Measurements from ENCODE around the gene PPP1R12B.
"Not testable (repeated sequence)": the region's sequence is repeated elsewhere in the genome, so short reads cannot be mapped to it uniquely, and the experiment has no call there.

The PPP1R12B gene

DNA sequence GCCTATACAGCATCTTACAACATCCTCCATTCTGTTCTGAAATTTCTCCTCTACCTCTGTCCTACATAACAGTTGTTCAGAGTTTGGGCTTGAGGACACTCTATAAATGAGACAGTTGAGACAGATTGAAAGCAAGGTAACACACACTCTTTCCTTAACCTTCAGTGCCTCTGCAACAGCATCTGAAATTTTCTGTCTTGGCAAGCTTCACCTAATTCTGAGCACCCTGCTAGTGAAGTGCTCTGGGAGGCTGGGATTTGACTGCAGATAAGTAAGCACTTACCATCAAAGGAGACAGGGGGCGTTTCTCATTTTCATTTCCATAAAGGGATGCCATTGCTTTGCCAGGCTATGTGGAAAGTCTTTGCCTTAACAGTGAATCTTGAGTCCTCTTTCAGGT, 53.3 kb downstream of the PPP1R12B start:
- DNase-seq (ENCODE audit: low spot score), result not testable (repeated sequence)

DNA sequence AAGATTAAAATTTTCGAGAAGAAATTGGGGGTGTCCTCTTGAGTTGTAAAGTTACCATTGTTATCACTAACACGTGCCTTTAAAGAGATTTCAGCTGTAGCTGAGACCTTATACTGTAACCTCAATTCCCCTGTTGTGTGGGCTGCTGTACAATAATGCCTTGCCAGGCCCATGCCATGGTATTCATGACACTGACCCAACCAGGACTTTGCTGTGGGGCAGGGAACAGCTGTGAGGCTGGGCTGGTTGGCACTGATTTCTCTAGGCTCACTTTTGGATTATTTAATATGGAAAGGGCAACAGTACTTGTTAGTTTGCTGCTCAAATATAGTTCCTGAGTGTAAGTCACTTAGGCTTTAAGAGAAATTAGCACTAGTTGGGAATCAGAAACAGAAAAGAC, 54.9 kb downstream of the PPP1R12B start:
- DNase-seq (ENCODE audit: low spot score), result not testable (repeated sequence)

DNA sequence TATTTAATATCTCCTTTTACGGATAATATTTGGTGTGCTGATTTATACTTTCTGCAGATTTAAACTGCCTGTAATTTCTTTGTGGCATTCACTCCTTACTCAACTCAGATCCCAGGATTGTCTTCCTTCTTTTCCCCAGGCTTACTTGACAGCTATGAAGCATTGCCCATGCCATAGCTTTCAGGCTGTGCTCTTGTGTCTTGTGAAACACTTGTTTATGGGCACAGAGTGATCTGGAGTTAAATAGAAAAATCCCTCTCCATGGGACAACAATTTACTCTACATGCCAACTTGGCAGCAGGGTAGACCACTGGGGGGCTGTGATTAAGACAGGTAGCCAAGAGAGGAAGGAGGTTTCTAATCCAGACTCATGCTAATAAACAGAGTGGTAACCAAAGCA, 57.4 kb downstream of the PPP1R12B start:
- no peak for DNase-seq (ENCODE audit: low spot score)

DNA sequence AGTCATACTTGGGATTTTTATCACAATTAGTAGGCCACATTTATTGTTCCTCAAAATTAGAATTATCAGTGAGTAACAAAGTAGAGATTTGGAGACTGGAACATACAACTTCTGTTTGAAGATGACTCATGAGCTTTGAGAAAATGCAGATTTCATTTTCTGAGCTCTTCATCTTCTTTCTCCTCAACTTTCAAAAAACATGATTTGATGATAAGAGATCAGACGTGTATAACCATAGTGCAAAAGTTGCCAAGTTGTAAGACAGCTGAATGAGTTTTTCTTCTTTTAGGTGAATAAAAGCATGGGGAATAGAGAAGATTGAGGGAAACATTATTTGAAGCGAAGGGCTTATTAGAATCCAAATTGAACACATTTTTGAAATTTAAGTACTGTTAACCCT, 58.4 kb downstream of the PPP1R12B start:
- not testable (repeated sequence) for DNase-seq (ENCODE audit: low spot score)

DNA sequence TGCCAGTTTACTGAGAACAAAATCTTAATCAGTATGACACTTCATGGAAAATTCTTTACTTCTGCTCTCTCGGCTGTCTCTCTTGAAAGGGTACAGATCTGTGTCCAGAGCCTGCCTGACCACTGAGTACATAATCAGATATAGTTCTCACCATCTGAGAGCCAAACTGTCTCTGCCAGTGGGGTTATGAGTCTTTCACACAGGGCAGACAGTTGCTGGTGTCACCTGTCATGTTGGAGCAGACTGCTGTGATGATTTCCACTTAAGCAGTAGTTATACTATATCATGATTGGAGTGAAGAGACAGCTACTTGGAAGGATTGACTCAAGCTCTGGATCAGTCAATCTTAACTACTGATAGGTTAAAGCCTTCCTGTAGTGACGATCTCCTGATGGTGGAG, 58.9 kb downstream of the PPP1R12B start:
- not testable (repeated sequence) for DNase-seq (ENCODE audit: low spot score)

DNA sequence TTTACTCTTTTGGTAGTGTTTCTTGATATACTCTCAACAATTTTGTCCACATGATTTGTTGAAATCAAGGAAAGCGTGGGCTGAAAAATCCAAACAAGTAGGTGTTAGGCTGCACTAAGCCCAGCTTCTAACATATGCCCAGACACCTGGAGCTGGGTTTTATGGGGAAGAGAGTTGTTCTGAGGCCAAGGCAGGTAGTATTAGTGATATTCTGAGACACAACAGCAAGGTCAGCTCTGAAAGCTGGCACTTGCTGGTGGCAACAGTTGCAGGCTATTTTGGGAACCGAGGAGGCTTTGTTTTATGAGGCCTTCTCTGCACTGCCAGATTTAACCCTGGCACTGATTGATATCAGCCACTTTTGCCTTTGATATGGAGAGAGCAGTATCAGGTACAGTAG, 61.8 kb downstream of the PPP1R12B start:
- DNase-seq (ENCODE audit: low spot score), result not testable (repeated sequence)

DNA sequence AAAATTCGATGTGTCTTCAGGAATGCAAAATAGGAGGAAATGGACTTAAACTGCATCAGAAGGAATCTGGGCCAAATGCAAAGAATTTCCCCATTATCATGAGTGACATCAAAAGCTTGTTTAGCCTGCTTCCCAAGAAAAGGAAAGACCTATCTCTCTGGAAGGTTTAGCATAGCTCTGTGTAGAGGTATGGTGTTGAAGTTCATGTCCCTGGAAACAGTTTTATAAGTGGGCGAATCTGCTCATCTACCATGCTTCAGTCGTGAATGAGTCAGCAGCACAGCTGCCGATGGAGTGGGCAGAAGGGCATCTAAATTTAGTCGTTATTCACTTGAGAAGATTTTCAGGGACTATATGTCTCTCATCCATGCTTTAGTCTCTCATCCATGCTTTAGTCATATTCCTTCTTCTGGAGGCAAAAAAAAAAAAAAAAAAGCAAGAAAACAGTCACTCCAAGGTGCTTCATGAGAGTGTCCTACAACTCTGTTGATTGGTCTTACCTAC, 62.4 kb downstream of the PPP1R12B start:
- peak; percentile 11 for DNase-seq (ENCODE audit: low spot score)

DNA sequence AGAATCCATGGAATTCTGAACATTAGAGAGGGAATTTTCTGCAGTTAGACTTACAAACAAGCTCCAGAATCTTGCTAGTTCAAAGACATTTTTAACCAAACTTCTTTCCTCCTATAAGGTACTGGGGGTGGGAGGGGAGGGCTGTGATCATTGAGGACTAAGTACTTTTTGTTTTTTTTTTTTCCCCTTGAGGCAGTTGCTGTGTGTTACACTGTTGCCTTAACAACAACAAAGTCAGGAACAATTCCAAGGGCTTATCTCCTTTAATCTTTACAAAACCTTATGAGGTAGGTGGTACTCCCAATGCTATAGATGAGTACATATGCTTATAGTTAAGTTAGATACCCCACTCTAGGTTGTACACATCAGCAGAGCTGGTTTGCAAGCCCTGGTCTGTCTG, 62.9 kb downstream of the PPP1R12B start:
- DNase-seq (ENCODE audit: low spot score), result no peak

DNA sequence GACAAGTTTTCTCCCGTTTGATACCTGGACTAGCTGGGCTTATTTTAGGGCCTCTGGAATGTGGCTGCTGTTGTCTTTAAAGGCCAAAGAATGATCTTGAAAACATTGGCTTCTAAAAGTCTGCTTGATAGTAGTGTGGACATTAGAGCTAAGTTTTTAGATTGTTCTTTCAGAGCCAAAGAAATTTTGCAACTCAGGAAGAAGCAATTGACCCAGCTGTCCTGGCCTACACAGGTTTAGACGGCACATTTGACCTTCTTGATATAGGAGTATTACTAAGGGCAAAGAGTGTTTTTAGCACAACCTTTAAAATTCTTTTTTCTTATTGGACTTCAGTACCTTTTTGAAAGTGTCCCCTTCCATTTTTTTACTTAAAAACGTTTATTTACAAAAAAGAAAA, 63.9 kb downstream of the PPP1R12B start:
- not testable (repeated sequence) for DNase-seq (ENCODE audit: low spot score)

DNA sequence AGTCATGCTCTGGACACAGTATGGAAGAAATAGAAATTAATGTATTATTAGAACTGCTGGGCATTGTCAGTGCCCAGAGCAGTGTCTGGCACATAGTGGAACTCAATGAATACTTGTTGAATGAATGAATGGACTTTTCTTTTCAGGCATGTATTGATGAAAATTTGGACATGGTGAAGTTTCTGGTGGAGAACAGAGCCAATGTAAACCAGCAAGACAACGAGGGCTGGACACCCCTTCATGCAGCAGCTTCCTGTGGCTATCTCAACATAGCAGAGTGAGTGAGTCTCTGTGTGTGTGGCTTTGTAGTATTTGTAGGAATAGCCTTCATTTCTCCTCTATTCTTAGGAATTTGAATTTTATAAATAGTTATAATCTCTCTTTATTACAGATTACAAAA, 68.1 kb downstream of the PPP1R12B start:
- DNase-seq (ENCODE audit: low spot score), result no peak

DNA sequence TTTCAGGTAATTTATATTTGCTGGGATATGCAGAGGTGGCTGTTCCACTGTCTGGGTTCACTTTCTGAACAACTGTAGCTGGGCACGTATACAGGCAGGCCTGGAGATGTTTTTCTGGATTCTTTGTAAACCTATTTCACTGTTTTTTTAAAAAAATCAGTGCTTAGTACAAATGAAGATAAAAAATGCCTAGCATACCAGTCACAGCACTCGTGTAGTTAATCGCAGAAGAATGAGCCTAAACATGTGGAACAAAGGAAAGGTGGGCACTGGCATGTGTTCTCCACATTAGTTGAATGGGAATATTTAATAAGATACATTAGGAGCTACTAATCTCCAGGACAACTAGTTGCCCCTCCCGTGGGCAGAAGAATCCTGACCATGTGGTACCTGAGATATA, 68.6 kb downstream of the PPP1R12B start:
- not testable (repeated sequence) for DNase-seq (ENCODE audit: low spot score)

DNA sequence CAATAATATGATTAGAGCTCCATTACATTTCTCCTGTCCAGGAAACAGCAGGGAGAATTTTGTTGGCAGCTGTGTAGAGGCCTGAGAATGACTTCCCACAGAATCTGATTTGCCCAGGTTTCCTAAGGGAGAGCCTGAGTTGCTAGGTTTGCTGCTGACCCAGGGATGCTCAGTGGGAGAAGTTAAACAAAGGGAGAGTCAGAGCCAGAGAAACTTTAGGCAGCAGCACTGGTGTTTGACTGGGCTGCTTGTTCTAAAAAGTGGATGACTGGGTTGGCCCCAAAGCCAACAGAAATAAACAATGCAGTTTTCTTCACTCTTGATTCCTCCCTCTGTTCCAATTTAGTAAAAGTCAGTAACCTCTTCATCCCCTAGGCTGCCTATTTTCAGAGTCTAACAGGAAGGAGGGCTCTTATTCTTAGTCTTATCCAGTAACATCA, 69.3 kb downstream of the PPP1R12B start:
- DNase-seq (ENCODE audit: low spot score), result not testable (repeated sequence)

DNA sequence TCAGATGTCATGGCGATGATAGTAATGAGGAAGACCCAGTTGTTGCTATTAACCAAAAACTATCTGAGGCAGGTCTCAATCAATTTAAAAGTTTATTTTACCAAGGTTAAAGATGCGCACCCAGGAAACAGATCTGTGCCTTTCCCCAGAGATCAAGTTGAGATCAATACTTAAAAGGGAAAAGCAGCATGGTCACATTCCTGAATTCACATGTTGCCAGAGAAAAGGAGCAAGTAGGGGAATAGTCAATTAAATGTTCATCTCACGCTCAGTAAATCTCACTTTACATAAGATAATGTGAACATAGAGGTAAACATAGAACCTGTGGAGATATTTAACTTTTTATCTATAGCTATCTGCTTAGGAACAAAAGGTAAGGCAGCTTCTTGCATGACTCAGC, 71.2 kb downstream of the PPP1R12B start:
- DNase-seq (ENCODE audit: low spot score), result not testable (repeated sequence)

DNA sequence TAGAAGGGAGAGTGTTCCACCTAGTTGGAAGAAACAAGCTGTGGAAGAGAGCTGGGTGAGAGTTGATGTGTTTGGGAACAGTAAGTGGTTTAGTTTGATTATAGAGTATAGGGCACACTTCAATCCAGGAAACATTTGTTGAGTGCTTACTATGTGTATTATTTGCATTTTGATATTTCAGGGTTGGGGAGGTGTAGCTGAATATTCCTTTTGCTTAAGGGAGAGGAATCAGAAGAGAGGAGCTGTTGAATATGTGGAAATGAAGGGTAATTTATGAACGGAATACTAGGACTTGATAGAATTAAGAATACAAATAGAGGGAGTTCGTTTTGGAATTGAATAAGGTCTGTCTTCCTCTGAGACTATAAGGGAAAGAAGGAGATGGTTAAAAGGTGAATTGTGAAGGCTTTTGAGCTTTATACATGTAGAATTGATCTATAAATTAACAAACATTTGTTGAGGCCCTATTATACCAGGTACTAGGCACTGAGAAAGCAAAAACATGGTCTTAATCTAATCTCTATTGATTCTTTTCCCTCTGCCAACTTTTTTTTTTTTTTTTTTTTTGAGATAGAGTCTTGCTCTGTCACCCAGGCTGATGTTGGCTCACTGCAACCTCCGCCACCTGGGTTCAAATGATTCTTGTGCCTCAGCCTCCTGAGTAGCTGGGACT, 72.1 kb downstream of the PPP1R12B start:
- DNase-seq (ENCODE audit: low spot score), result not testable (repeated sequence)

DNA sequence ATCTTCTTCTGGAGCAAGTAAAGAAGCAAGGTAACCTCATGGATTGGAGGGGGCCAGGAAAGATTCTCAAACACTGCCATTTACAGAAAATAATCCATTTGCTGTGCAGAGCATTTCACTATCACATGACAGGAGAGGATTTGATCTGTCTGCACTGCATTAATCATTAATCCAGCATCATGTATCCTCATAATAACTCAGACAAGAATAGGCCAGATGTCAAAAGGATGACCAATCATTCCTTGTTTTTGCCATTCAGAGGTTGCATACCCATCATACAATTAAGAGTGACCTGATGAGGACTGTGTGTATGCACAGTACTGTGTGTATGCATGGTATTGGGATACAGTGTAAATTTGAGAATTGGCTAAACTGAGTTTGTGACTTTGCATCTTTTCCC, 74.2 kb downstream of the PPP1R12B start:
- not testable (repeated sequence) for DNase-seq (ENCODE audit: low spot score)

DNA sequence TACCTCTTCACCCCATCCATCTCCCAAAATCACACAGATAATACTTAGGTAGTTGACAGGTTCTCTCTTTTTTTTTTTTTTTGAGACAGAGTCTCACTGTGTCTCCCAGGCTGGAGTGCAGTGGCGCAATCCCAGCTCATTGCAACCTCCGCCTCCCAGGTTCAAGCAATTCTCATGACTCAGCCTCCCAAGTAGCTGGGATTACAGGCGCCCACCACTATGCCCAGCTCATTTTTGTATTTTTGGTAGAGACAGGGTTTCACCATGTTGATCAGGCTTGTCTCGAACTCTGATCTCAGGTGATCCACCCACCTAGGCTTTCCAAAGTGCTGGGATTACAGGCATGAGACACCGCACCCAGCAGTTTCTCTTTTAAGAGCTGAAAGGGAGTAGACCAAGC, 75.8 kb downstream of the PPP1R12B start:
- not testable (repeated sequence) for DNase-seq (ENCODE audit: low spot score)

DNA sequence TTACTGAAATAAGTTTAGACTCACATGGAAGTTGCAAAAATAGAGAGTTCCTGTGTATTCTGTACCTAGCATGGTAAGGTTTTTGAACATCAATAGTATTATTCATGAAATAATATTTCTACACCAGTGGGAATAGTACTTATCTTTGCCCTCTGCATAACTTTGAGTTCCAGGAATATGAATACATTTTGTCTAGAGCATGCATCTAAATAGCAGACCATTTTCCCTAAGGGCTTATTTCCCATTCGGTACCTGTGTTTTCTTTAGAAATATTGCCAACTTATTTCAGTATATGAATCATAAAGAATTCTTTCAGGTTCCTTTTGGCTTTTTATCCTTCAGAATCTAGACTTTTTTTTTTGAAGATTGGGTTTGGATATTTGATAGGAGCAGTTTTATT, 81.6 kb downstream of the PPP1R12B start:
- DNase-seq (ENCODE audit: low spot score), result not testable (repeated sequence)

DNA sequence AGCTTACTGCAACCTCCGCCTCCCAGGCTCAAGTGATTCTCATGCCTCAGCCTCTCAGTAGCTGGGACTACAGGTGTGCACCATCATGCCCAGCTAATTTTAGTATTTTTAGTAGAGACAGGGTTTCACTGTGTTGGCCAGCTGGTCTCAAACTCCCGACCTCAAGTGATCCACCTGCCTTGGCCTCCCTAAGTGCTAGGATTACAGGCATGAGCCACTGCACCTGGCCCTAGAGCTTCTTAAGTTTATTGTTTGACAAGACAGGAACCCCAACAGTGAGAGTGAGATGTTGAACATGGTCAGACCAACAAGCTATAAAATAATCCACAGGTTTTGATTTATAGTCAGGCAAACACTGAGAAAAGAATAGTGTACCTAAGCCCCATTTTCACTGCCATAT, 83.8 kb downstream of the PPP1R12B start:
- DNase-seq (ENCODE audit: low spot score), result not testable (repeated sequence)

DNA sequence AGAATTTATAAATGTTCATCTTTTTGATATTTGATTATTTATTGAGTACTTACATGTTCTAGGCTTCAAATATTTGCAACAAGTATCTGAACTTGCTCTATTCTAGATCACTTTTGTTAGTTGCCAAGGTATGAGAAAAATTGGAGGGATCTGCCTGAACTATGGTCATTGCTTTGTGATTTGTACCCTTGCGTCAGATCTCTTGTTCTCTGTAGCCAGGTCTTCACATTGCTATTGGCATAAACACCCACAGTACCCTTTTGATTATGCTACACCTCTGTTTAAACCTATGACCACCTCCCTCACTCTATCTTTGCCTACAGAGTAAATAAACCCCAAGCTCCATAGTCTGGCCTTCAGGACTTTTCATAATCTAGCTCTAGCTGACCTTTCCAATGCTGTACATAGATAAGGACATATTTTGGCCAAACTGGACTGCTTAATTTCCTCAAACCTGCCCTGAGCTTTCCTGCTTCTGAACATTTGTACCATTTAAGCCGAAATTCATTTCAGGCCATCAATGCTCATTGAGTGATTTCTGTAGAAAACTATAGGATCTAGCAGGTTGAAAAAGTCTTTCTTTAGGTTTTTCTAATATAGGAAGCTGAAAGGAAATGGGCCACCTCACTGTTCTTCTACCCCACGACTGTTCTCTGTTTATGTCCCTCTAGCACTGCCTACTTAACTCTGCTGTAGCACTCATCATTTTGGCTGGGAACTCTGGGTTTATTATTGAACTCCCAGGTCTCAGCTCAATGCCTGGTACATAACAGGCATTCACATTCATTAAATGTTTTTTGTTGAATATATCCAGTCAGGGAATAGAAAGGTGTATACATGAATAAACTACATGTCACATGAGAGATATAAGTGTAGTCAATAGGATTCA, 84.9 kb downstream of the PPP1R12B start:
- DNase-seq (ENCODE audit: low spot score), result no peak

DNA sequence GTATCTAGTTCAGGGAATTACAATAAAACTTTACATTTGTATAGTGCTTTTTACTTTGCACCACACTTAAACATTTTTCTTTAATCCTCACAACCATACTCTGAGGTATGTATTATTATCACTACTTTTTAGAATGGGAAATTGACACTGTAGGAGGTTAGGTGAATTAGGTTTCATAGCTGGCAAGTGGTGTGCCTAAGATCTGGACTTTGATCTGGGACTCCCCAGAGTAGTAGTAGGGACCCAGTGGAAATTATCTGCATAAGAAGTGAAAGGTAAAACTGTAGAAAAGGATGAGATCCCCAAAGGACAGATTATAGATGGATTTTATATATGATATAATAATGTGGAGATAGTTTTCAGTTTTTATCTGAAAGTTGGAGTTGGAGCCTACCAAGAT, 85.6 kb downstream of the PPP1R12B start:
- DNase-seq (ENCODE audit: low spot score), result no peak

DNA sequence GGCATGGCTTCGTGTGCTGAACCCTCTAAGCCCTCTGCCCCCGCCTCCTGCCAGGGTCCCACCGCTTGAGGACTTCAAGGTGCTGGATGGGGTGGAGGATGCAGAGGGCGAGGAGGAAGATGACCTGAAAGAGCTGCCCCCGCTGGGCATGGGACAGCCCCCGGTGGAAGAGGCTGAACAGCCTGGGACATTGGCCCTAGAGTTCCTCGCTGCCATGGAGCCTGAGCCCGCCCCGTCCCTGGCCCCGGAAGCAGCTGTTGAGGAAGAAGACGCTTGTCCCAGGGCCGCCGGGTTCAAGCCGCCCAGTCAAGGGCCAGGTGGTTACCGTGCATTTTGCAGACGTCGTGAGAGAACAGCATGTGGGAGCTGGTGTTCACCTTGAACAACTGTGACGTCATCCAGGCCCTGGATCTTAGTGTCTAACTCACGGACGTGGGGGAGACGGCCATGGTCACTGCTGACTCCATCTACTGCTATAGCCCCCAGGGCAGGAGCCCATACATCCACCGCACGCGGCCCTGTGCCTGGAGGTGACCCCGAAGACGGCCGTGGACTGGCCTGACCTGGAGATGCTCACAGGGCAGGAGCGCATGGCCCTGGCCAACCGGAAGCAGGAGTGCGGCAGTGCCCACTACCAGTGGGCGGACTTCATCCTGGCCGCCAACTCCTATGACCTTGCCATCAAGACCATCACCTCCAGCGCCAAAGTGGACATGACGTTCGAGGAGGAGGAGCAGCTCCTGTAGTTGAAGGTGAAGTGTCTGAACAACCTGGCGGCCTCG, 90.1 kb downstream of the PPP1R12B start:
- no peak for DNase-seq (ENCODE audit: low spot score)

DNA sequence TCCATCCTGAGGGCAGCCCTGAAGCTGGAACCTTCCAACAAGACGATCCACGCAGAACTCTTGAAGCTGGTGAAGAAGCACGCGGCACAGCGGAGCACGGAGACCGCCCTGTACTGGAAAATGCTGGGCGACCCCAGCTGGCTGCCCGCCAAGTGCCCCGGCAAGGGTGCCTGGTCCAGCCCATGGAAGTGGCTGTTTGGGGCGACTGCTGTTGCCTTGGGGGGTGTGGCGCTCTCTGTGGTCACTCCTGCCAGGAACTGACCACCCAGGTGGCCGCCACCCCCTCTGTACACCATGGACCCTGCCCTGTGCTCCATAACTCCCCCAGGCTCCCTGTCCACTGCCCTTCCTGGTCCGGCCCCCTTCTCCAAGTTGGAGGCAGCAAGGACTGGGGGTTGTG, 90.8 kb downstream of the PPP1R12B start:
- DNase-seq (ENCODE audit: low spot score), result no peak

Measured in GM03348 (cell line).